ENCODE measurements around the gene UGT3A2. TPM values are rescaled to one million over a fixed set of nuclear protein-coding genes. Genes with fewer than 3 reads are reported as not detected.
A peak's percentile ranks its signal among the peaks of the same experiment; 100 is the strongest.

Gene UGT3A2
- total RNA-seq, 1 donor from 2014 or later, result 2.3 TPM

DNA sequence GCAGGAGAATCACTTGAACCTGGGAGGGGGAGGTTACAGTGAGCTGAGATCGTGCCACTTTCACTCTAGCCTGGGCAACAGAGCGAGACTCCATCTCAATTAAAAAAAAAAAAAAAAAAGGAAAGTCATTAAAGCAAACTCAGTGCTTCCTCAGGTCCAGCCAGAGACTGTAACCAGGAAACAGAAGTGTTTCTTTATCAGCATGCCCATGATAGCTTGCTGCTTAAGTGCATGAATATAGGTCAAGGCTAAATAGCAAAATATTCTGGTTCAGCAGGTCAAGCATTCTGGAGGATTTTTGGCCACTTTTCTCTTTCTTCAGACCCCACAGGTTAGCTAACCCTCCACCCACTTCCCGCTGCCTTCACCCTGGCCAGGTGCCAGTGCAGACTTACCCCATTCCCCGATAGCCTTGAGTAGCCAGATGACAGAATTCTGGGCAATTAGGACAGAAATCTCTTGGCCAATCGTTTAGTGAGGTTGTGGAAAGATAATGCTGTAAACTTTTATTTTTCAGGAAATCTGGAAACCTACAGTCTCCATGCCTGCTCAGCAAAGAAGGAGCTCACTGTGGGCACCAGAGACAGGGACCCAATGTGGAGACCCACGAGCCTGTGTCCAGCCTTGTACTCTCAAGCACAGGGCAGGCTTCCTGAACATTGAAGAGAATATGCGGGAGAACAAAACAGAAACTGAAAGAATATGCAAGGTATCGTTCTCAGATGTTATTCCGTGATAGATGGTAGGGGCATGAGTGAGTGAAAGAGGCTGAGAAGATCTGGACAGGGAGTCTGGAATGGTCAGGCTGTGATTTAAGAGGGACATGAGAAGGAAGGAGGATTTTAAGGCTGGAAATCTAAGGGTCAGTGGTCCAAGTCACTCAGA, 4.2 kb upstream of the UGT3A2 start:
- Mint-ChIP-seq H3K9me3 (no peaks in the 10 kb centered on the region), H3K36me3 (no peaks in the 10 kb centered on the region), H3K4me1 (ENCODE audit: unreplicated experiment) (peaks cover 8% of the 10 kb centered on the region), H3K27me3 (peaks cover 48% of the 10 kb centered on the region), H3K27ac (no peak overlapping the region), H3K4me3 (no peak overlapping the region)
- TF ChIP-seq, protein P1, sequence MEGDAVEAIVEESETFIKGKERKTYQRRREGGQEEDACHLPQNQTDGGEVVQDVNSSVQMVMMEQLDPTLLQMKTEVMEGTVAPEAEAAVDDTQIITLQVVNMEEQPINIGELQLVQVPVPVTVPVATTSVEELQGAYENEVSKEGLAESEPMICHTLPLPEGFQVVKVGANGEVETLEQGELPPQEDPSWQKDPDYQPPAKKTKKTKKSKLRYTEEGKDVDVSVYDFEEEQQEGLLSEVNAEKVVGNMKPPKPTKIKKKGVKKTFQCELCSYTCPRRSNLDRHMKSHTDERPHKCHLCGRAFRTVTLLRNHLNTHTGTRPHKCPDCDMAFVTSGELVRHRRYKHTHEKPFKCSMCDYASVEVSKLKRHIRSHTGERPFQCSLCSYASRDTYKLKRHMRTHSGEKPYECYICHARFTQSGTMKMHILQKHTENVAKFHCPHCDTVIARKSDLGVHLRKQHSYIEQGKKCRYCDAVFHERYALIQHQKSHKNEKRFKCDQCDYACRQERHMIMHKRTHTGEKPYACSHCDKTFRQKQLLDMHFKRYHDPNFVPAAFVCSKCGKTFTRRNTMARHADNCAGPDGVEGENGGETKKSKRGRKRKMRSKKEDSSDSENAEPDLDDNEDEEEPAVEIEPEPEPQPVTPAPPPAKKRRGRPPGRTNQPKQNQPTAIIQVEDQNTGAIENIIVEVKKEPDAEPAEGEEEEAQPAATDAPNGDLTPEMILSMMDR (conservative IDR thresholded peaks at IDR 0.05), result no peak
- DNase-seq (ENCODE audit: extremely low spot score, unreplicated experiment), result no peak

DNA sequence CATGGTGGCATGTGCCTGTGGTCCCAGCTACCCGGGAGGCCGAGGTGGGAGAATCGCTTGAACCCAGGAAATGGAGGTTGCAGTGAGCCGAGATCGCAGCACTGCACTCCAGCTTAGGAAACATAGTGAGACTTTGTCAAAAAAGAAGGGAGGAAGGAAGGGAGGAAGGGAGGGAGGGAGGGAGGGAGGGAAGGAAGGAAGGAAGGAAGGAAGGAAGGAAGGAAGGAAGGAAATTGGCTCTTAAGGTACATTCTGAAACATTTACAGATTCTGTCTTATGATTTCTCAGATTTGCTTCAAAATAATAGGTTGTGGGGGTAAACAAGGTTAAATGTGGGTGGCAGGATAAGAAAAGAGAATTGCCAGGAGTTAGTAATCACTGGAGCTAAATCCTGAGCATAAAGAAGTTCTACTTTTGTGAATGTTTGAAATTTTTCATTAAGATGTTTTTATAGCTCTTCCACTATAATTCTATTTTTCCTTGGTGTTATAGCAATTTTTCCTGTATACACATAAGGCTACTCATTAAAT, 2.1 kb upstream of the UGT3A2 start:
- H3K9me3 Mint-ChIP-seq, result no peaks in the 10 kb centered on the region
- H3K4me3 Mint-ChIP-seq, result no peak overlapping the region
- TF ChIP-seq, protein P1 (conservative IDR thresholded peaks at IDR 0.05), result no peak
- peaks cover 8% of the 10 kb centered on the region for H3K4me1 Mint-ChIP-seq (ENCODE audit: unreplicated experiment)
- H3K27me3 Mint-ChIP-seq, result peaks cover 63% of the 10 kb centered on the region
- H3K27ac Mint-ChIP-seq, result no peak overlapping the region
- H3K36me3 Mint-ChIP-seq, result no peaks in the 10 kb centered on the region
- DNase-seq (ENCODE audit: extremely low spot score, unreplicated experiment), result no peak

DNA sequence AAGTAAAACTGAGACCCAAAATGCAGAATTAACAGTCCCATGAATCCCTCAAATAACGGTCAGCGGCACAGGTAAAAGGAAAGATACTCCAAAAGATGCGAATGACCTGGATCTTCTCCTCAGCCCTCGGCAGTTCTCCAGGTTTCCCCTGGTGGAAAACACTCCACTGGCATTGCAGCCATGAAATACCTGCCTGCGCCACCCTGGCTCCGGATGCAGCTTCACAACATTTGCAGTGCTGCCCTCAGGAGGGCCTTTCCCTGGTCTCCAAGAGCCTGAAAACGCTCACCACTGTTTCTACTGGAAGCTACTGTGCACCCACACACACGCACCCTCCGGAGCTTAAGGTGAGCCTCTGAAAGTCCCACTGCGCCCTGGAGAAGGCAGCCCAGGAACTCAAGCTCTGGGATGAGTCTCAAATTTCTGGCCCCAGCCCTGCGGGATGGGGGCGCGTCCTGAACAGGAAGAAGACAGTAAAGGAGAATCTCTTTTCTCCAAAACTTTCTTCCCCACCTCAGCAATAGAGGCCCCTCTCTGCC, 612 bp downstream of the UGT3A2 start:
- Mint-ChIP-seq H3K4me1 (ENCODE audit: unreplicated experiment) (peaks cover 8% of the 10 kb centered on the region), H3K4me3 (peak overlapping the region; percentile 84), H3K27ac (no peak overlapping the region), H3K36me3 (no peaks in the 10 kb centered on the region), H3K27me3 (peaks cover 53% of the 10 kb centered on the region), H3K9me3 (no peaks in the 10 kb centered on the region)
- DNase-seq (ENCODE audit: extremely low spot score, unreplicated experiment), result no peak
- TF ChIP-seq, protein P1 (conservative IDR thresholded peaks at IDR 0.05), result no peak

DNA sequence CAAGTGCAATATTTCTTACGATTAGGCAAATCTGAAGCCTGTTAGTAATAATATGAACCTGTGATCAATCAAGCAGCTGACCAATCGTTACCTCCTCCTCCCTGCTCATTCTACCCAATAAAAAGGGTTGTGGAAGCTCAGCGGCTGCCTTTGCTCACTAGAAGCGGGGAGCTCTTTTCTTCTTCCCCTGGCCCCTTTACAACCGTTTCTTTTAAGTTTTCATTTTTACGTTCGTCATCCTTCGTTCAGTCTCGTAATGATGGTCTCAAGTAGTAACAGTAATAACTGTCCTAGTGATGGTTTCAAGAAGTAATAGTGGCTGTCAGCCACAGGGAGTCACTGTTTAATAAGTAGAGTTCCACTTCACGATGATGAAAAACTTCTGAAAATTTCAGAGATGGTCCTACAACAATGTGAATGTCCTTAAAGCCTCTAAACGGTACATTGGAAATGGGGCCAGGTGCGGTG, 6.2 kb downstream of the UGT3A2 start:
- TF ChIP-seq, protein P1 (conservative IDR thresholded peaks at IDR 0.05), result peak; percentile 57
- Mint-ChIP-seq H3K4me1 (ENCODE audit: unreplicated experiment) (peaks cover 3% of the 10 kb centered on the region), H3K36me3 (no peaks in the 10 kb centered on the region), H3K4me3 (no peak overlapping the region), H3K27me3 (peaks cover 24% of the 10 kb centered on the region), H3K9me3 (no peaks in the 10 kb centered on the region), H3K27ac (no peak overlapping the region)
- DNase-seq (ENCODE audit: extremely low spot score, unreplicated experiment), result no peak

DNA sequence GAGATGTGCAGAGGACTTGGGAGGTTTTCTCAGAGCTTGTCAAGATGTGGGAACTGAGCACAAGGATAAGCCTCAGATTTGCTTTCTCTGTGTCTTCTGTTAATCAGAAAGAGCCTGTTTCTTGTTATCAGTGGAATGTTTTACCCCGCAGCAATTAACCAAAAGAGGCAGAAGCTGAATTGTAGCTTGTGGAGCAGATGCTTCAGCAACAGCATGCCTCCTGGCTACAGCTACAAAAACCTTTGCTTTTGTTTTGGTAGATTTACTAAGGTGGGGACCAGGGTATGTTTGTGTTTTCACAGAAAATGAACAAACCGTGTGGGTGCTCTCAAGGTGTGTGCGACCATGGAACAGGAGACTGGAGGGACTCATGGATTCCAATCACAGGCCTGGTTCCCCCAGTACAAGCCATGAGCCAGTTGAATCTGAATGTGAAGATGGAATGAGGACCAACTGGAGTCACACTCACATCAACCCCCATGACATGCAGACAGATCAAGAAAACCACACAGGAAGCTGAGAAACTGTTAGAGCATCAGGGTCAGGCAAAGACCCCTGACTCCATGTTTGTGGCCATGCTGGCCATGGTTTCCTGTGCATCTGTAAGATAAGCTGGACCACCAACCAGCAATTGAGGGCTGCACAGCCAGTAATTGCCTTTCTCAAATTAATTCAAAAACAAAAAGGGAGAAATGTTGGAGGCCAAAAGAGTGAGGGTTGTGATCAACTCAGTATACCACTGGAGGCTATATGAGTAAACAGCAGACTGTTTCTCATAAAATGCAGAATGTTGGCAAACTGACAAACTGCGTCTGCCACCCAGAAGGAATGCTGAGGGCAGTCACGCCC, 6.9 kb downstream of the UGT3A2 start:
- TF ChIP-seq, protein P1 (conservative IDR thresholded peaks at IDR 0.05), result no peak
- H3K27me3 Mint-ChIP-seq, result peaks cover 18% of the 10 kb centered on the region
- H3K4me3 Mint-ChIP-seq, result no peak overlapping the region
- no peaks in the 10 kb centered on the region for H3K36me3 Mint-ChIP-seq
- H3K4me1 Mint-ChIP-seq (ENCODE audit: unreplicated experiment), result peaks cover 3% of the 10 kb centered on the region
- no peaks in the 10 kb centered on the region for H3K9me3 Mint-ChIP-seq
- no peak overlapping the region for H3K27ac Mint-ChIP-seq
- DNase-seq (ENCODE audit: extremely low spot score, unreplicated experiment), result no peak
